GM23248 (cell line): ENCODE results near the gene WWOX. TPM values are rescaled to one million over a fixed set of nuclear protein-coding genes. Genes with fewer than 3 reads are reported as not detected.

Source experiments
- DNase-seq: peaks from one replicate; pipeline ENCODE4 v3.0.0-alpha.2; 2015
- H2AFZ ChIP-seq: fragments of 200-600 bp; sonication (generic); 2 replicates; pipeline ENCODE4 v1.6.1; 2016; ENCODE audit warnings: antibody characterized with exemption
- H3F3A ChIP-seq: fragments of 200-600 bp; sonication (generic); 2 replicates; pipeline ENCODE4 v1.6.1; 2016; ENCODE audit warnings: mild to moderate bottlenecking, antibody characterized with exemption, mixed run types; ENCODE audit not compliant: insufficient read depth
- H3K27ac ChIP-seq: fragments of 200-600 bp; sonication (generic); 2 replicates; pipeline ENCODE4 v1.5.1; 2016; ENCODE audit warnings: mild to moderate bottlenecking
- H3K27me3 ChIP-seq: fragments of 200-600 bp; sonication (generic); replicated peaks from 2 replicates; pipeline ENCODE4 v1.6.1; 2016; ENCODE audit warnings: mild to moderate bottlenecking; ENCODE audit not compliant: insufficient read depth
- H3K36me3 ChIP-seq: fragments of 200-600 bp; sonication (generic); 2 replicates; pipeline ENCODE4 v1.6.1; 2016; ENCODE audit warnings: low read depth, mild to moderate bottlenecking
- H3K4me1 ChIP-seq: fragments of 200-600 bp; sonication (generic); 2 replicates; pipeline ENCODE4 v1.6.1; 2016; ENCODE audit warnings: mild to moderate bottlenecking; ENCODE audit not compliant: insufficient read depth
- H3K4me2 ChIP-seq: fragments of 200-600 bp; sonication (generic); one replicate; pipeline ENCODE4 v1.6.1; 2016; ENCODE audit warnings: mild to moderate bottlenecking; ENCODE audit not compliant: unreplicated experiment
- H3K4me3 ChIP-seq: fragments of 200-600 bp; sonication (generic); 2 replicates; pipeline ENCODE4 v1.5.1; 2016; ENCODE audit warnings: mild to moderate bottlenecking
- H3K79me2 ChIP-seq: fragments of 200-600 bp; sonication (generic); 2 replicates; pipeline ENCODE4 v1.6.1; 2016; ENCODE audit warnings: mild to moderate bottlenecking; ENCODE audit not compliant: insufficient read depth
- H3K9ac ChIP-seq: fragments of 200-600 bp; sonication (generic); 2 replicates; pipeline ENCODE4 v1.6.1; 2016; ENCODE audit warnings: mild to moderate bottlenecking
- H3K9me2 ChIP-seq: fragments of 200-600 bp; sonication (generic); 2 replicates; pipeline ENCODE4 v1.6.1; 2016; ENCODE audit warnings: mixed run types, mild to moderate bottlenecking, moderate library complexity; ENCODE audit not compliant: insufficient read depth
- H3K9me3 ChIP-seq: fragments of 200-600 bp; sonication (generic); one replicate; pipeline ENCODE4 v1.6.1; 2017; ENCODE audit warnings: low read depth
- H4K20me1 ChIP-seq: fragments of 200-600 bp; sonication (generic); 2 replicates; pipeline ENCODE4 v1.6.0; 2016; ENCODE audit not compliant: insufficient read depth
- EZH2 ChIP-seq: fragments of 200-600 bp; sonication (generic); IDR thresholded peaks from 2 replicates; pipeline ENCODE4 v1.6.1; 2018; ENCODE audit warnings: antibody characterized with exemption, mild to moderate bottlenecking; ENCODE audit not compliant: insufficient read depth, poor library complexity, severe bottlenecking
- EZH2phosphoT487 ChIP-seq: fragments of 200-600 bp; sonication (generic); IDR thresholded peaks from 2 replicates; pipeline ENCODE4 v1.6.1; 2018; ENCODE audit warnings: antibody characterized with exemption, moderate library complexity, mild to moderate bottlenecking, low read depth; ENCODE audit not compliant: insufficient read depth
- WGBS, 2 experiments: methylation state at CpG; one replicate each; pipeline ENCODE4 v1.1.6; 2015 to 2017; ENCODE audit warnings: low lambda C conversion rate in 2 of 2, low coverage in 1 of 2; ENCODE audit errors: missing lambda C conversion rate in 2 of 2; 5-methylcytosine and 5-hydroxymethylcytosine counted together
- in situ Hi-C: fragments of 300-500 bp; cut with MboI; formaldehyde crosslinking; loops from 2 replicates; pipeline ENCODE4 v1.15.0; 2020
- polyA plus RNA-seq: library from polyadenylated mRNA; unstranded; fragments of >200 nt; fragmentation: Nextera tagmentation; extraction: Ambion mirVana; gene quantifications from 2 replicates; pipeline ENCODE4 v1.2.1, GENCODE V29; 2016
- total RNA-seq: library from RNA; depleted of rRNA; stranded (reverse); fragments of >200 nt; shearing (Covaris generic); gene quantifications from 2 replicates; pipeline ENCODE4 v1.2.3, GENCODE V29; 2014

The WWOX gene
- total and polyA plus RNA-seq, 2 experiments from 2014 or later = 4.5 to 6.6 TPM

DNA sequence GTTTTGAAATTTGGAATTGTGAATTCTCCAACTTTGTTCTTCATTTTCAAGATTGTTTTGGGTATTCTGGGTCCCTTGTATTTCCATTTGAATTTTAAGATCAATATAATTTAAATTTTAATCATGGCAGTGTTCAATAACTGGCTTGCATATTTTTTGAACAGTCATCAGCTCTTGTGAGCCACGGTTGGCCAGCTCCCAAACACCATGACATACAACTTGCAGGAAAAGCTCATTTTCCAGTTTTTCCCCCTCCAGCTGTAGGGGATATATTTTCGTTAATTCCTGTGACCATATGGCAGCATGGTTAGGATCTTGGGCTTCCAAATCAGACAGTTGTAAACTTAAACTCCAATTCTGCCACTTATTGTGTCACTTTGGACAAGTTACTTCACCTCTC lies 690.1 kb downstream of the WWOX start:
- Histone ChIP-seq H3K27ac (no peak overlapping the region), H3K4me3 (no peak overlapping the region), H3K4me2 (no peak overlapping the region), H3K36me3 (no peaks in the 10 kb centered on the region), H3F3A (no peaks in the 10 kb centered on the region), H3K4me1 (no peaks in the 10 kb centered on the region), H4K20me1 (no peaks in the 10 kb centered on the region), H3K9me2 (no peaks in the 10 kb centered on the region), H3K9ac (no peak overlapping the region), H3K79me2 (no peaks in the 10 kb centered on the region), H2AFZ (no peak overlapping the region), H3K9me3 (no peaks in the 10 kb centered on the region), H3K27me3 (no peaks in the 10 kb centered on the region)
- WGBS, 2 experiments = 0 to 5% methylated on average over 2 of the region's 2 CpGs
- in situ Hi-C loops = no loop called here
- no peak for TF ChIP-seq EZH2phosphoT487
- no peak for TF ChIP-seq EZH2
- DNase-seq = no peak

- no peaks in the 10 kb centered on the region for H3K36me3 ChIP-seq
- H3K9me3 ChIP-seq = no peaks in the 10 kb centered on the region
- no peaks in the 10 kb centered on the region for H3K9me2 ChIP-seq
- DNase-seq = no peak
- TF ChIP-seq EZH2phosphoT487 (no peak), EZH2 (no peak)
- no peak overlapping the region for H2AFZ ChIP-seq
- in situ Hi-C loops = no loop called here
- no peak overlapping the region for H3K27ac ChIP-seq
- H3K9ac ChIP-seq = no peak overlapping the region
- H3F3A ChIP-seq = no peaks in the 10 kb centered on the region
- no peak overlapping the region for H3K4me2 ChIP-seq
- H3K79me2 ChIP-seq = no peaks in the 10 kb centered on the region
- no peak overlapping the region for H3K4me3 ChIP-seq
- no peaks in the 10 kb centered on the region for H3K4me1 ChIP-seq
- WGBS, 2 experiments = 65 to 66% methylated on average over 8 of the region's 8 CpGs
- no peaks in the 10 kb centered on the region for H3K27me3 ChIP-seq
- H4K20me1 ChIP-seq = no peaks in the 10 kb centered on the region
Observed at GRCh38 chr16:78791011-78791410, 691.6 kb downstream of the WWOX start.

DNA sequence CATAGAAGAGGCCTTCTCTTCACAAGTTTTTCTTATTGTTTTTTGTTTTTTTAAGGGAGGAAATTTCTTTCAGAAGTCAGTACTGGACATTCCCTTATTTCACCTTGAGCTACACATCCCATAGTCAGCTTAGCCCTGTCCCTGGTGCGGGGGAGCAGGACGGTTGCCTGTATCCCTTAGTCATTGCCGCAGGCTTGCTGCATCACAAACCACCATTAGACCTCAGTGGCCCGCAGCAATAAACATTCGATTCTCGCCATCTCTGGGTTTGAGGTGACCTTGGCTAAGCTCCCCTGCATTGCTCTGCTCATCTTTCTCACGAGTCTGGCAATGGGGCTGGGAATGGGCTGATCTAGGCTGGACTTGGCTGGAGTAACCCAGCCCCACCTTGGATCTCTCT lies 692.5 kb downstream of the WWOX start:
- Histone ChIP-seq H3K4me1 (no peaks in the 10 kb centered on the region), H3K9me2 (no peaks in the 10 kb centered on the region), H3K79me2 (no peaks in the 10 kb centered on the region), H3K9me3 (no peaks in the 10 kb centered on the region), H3F3A (no peaks in the 10 kb centered on the region), H3K9ac (no peak overlapping the region), H3K4me2 (no peak overlapping the region), H2AFZ (no peak overlapping the region), H3K27me3 (no peaks in the 10 kb centered on the region), H3K4me3 (no peak overlapping the region), H4K20me1 (no peaks in the 10 kb centered on the region), H3K27ac (no peak overlapping the region), H3K36me3 (no peaks in the 10 kb centered on the region)
- TF ChIP-seq EZH2phosphoT487 (no peak), EZH2 (no peak)
- in situ Hi-C loops = no loop called here
- no peak for DNase-seq
- WGBS, 2 experiments = 55 to 56% methylated on average over 7 of the region's 7 CpGs

DNA sequence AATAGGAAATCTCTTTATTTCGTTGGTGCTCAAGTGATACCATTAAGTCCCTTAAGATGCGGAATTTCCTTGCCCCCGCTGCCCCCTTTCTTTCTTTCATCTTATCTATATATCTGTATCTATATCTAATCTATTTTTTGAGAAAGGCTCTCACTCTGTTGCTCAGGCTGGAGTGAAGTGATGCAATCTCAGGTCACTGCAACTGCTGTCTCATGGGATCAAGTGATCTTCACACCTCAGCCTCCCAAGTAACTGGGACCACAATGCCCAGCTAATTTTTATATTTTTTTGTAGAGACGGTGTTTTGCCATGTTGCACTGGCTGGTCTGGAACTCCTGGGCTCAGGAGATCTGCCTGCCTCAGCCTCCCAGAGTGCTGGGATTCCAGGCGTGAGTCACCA lies 693.5 kb downstream of the WWOX start:
- Histone ChIP-seq H3F3A (no peaks in the 10 kb centered on the region), H4K20me1 (no peaks in the 10 kb centered on the region), H2AFZ (no peak overlapping the region), H3K4me2 (no peak overlapping the region), H3K27me3 (no peaks in the 10 kb centered on the region), H3K27ac (no peak overlapping the region), H3K79me2 (no peaks in the 10 kb centered on the region), H3K4me3 (no peak overlapping the region), H3K9me2 (no peaks in the 10 kb centered on the region), H3K9ac (no peak overlapping the region), H3K9me3 (no peaks in the 10 kb centered on the region), H3K36me3 (no peaks in the 10 kb centered on the region), H3K4me1 (no peaks in the 10 kb centered on the region)
- TF ChIP-seq EZH2phosphoT487 (no peak), EZH2 (no peak)
- in situ Hi-C loops = no loop called here
- 62 to 64% methylated on average over 5 of the region's 5 CpGs for WGBS, 2 experiments
- no peak for DNase-seq

DNA sequence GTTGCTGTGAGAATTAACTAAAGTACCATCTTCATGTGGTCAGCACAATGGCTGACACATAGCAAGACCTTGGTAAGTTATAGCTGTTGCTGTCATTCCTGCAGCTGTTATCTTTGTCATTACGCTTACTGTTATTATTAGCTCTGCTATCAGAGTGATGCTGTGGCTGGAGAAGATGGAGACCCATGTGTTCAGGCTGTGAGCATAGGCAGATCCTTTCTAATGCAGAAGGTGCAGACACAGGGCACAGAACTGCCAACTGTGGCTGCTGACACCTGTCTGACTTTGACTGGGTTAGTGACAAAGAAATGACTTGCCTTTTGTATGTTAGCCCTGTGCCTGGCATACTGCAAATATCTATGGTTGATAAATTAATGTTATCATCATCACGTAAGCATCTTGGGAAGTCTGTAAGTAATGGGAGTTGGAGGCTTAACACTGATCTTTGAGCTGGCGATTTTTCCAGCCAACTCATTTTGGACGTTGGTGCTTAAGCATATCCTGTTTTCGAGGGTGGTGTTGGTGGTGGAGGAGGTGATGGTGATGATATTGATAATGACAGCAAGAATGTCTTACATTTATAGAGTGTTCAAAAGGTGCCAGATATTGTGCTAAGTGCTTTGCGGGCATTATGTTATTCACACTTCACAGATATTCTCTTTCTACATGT lies 695.3 kb downstream of the WWOX start:
- Histone ChIP-seq H3K36me3 (no peaks in the 10 kb centered on the region), H3K27ac (no peak overlapping the region), H3K9ac (no peak overlapping the region), H3K4me3 (no peak overlapping the region), H3K9me3 (no peaks in the 10 kb centered on the region), H4K20me1 (no peaks in the 10 kb centered on the region), H3K79me2 (no peaks in the 10 kb centered on the region), H3K9me2 (no peaks in the 10 kb centered on the region), H3F3A (no peaks in the 10 kb centered on the region), H3K4me2 (no peak overlapping the region), H3K4me1 (no peaks in the 10 kb centered on the region), H2AFZ (no peak overlapping the region), H3K27me3 (no peaks in the 10 kb centered on the region)
- TF ChIP-seq EZH2 = no peak
- no peak for TF ChIP-seq EZH2phosphoT487
- no peak for DNase-seq
- in situ Hi-C loops = no loop called here
- WGBS, 2 experiments = 54 to 59% methylated on average over 6 of the region's 6 CpGs
